HG03108 (cell line): Measurements from ENCODE around the gene HRCT1.
"Not testable (repeated sequence)": the region's sequence is repeated elsewhere in the genome, so short reads cannot be mapped to it uniquely, and the experiment has no call there.

ENCODE experiments used
- ATAC-seq: cut with Tn5 transposase; IDR thresholded peaks from one replicate; pipeline ENCODE4 v1.9.1; 2021; ENCODE audit warnings: moderate library complexity; ENCODE audit not compliant: unreplicated experiment

The HRCT1 gene

DNA sequence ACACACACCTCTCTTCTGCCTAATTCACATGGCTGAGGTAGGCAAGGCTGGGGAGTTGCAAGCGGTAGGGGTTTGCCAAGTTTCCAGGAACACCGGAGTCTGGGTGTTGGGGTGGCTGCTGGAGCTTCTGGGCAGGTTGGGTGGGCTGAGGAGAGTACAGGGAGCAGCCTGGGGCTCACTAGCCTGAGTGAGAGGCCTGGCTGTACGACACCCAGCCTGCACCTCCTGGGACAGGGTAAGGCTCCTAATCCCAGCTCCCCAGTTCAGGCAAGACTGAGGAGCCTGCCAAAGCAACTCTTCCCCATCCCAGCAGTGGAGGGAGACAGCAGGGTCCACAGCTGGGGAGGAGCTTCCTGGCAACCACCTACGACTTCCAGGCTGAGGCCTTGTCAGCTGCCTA is 11.3 kb downstream of the HRCT1 start:
- ATAC-seq = no peak

DNA sequence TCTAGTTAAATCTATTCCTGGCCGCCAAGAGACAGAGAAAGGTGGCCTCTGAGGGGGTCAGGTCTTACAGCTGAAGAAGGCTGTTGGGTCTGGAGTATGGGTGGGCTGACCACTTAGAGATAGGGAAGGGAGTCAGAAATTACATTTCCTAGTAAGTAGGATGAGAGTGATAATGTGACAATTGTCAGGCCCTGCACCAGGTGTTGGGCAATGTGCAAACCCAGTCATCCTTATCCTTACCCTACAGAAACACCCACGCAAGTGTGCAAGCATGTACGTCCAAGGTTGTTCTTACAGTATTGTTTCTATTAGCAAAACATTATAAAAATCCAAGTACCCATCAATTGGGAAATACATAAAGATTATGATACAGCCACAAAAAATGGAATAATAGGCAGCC is 12.8 kb downstream of the HRCT1 start:
- ATAC-seq = no peak

GRCh38 chr9:35919212-35920008 is 13.4 kb downstream of the HRCT1 start:
- no peak for ATAC-seq

GRCh38 chr9:35920051-35920620 is 14.1 kb downstream of the HRCT1 start:
- no peak for ATAC-seq

- ATAC-seq = no peak
Measured at GRCh38 chr9:35923598-35923926, 17.6 kb downstream of the HRCT1 start.

DNA sequence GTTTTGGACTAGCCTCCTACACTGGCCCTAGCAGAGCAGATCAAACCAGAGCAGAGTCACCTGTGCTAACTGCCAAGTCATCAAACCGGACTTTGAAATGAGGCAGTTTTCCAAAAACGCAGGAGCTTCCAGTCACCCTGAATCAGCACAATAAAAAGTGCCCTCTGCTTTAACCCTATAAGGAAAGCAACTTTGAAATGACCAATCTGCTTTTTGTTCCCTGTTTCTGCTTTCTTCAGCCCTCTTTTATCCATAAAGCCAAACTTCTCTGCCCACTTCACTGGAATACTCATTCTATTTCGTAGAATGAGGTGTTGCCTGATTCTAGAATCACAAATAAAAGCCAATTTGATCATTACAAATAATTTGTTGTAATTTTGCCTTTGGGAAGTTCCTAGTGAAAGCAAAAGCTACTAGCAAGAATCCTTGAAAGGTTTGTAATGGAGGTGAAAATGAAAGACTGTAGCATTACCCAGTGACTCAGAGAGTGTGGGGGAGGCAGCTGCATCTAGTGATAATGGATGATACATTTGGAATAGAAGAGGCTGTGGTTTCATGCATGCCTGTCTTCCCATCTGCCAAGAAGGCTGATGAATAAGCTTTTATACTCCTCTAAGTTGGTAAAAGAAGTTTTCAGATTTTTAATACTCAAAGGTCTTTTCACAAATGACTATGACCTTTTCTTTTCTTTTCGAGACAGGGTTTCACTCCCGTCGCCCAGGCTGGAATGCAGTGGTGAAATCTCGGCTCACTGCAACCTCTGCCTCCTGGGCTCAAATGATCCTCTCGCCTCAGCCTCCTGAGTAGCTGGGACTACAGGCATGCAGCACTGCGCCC is 18.1 kb downstream of the HRCT1 start:
- no peak for ATAC-seq

- ATAC-seq = no peak
Measured at GRCh38 chr9:35928591-35929452, 22.8 kb downstream of the HRCT1 start.

DNA sequence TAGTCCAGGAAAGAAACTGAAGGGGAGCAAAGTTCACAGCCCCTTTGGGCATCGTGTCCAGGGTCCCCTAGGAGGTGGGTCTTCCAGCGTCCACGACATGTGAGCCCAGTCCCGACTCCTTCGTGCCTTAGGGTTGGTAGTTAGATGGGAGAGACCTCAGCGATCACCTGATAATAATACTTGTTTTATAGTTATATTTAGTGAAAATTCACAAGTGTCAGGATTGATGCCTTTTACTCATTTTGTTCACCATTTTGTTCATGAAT is 23.4 kb downstream of the HRCT1 start:
- no peak for ATAC-seq

DNA sequence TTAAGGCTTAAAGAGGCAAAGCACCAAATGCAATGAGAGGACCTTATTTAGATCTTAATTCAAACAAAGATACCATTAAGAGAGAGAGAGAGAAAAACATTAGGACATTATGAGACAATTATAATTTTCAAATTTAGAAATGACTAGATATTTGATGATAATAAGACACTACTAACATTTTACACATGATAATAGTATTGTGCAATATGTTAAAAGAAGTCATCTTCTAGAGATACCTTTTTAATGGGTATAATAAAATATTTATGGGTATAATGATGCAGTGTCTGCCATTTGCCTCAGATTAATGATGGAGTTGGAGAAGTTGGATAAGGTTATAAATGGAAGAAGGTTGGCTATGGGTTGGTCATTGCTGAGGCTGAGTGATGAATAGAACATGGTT is 24.5 kb downstream of the HRCT1 start:
- no peak for ATAC-seq

DNA sequence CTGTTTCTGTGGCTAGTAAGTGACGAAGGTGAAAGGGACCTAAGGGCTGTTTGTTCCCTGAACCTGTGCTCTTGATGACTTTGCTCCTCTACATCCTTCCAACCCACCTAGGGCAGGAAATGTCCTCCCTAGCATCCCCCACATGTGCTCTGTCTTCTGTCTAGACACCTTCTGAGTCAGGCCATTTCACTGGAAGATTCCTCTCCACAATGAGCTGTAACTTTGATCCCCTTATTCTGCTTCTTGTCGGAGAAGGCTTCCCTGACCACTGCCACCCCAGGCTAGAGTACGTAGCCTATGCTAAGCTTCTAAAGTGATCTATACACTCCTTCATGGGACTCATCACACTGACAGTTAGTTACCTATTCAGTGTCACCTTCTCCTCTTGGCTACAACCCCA is 25.0 kb downstream of the HRCT1 start:
- ATAC-seq = no peak

DNA sequence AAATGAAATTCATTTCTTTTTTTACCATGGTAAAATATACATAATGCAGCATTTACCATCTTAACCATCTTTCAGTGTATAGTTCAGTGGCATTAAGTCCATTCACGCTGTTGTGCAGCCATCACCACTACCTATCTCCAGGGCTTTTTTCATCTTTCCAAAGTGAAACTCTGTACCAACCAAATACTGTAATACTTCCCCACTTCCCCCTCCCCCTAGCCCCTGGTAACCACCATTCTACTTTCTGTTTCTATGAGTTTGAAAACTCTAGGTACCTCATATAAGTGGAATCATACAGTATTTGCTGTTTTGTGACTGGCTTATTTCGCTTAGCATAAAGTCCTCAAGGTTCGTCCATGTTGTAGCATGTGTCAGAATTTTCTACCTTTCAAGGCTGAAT is 26.7 kb downstream of the HRCT1 start:
- ATAC-seq = no peak

DNA sequence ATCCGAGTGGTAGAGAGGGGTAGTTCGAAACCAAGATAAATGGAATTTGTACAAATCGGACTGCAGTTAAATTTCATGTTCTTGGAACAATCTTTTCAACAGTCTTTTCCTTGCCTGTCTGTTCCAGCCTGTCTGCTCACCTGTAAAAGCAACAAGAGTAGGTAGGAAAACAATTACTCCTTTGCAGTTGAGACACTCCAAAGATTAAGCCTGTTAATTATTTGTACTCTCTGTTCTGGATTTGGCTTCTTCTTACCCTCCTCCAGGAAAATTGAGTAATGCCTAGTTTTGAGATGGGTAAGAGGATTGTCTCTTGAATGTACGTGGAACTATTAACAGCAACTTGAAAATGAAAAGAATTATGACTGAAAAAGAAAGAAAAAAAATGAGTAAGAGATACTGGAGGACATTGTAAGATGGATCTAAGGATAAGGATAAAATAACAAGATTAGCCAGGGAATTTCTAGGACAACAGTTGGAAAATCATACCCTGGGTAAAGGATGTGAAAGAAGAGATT is 27.6 kb downstream of the HRCT1 start:
- ATAC-seq = no peak

GRCh38 chr9:35934069-35934468 is 28.1 kb downstream of the HRCT1 start:
- ATAC-seq = not testable (repeated sequence)

- ATAC-seq = no peak
Measured at GRCh38 chr9:35935261-35935660, 29.3 kb downstream of the HRCT1 start.

GRCh38 chr9:35935755-35936509 is 29.9 kb downstream of the HRCT1 start:
- no peak for ATAC-seq

- ATAC-seq = no peak
Measured at GRCh38 chr9:35937227-35937626, 31.2 kb downstream of the HRCT1 start.

DNA sequence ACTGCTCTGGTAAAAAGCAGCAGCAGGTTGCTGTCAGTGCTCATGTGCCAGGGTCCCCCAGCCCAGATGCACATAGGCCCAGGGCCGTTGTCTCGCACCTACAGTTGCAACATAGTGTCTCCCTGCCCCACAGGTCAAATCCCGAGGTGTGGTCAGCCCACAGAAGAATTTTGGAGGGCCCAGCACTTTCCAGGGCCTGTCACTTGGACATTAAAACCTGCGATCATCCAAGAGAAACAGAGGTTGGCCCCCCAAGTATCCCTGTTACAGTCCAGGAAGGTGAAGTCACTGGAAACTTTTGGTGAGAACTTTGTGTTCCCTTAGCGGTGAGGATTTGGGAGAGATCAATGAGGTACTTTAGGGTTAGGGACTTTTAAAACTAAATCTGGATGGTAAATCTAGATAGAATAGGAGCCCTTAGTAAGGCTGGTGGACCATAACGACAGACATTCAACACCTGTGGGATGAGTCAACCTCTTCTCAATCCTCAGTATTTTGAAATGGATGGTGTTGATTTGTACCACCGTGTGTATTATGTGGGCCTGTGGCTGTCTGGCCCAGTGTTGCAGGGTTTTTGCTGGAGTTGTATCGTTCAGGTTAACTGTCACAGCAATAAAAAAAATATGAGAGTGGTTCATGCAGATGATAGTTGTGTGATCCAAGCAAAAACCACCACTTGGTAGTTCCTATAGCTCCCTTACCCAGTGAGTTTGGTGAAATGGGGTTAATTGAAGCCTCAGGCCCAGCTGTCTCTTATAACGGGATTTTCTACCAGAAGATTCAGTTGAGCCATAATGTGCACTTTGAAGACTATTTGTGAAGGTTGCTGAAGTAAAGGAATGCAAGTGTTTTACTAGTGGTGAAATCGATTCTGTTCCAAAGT is 32.7 kb downstream of the HRCT1 start:
- ATAC-seq = no peak

DNA sequence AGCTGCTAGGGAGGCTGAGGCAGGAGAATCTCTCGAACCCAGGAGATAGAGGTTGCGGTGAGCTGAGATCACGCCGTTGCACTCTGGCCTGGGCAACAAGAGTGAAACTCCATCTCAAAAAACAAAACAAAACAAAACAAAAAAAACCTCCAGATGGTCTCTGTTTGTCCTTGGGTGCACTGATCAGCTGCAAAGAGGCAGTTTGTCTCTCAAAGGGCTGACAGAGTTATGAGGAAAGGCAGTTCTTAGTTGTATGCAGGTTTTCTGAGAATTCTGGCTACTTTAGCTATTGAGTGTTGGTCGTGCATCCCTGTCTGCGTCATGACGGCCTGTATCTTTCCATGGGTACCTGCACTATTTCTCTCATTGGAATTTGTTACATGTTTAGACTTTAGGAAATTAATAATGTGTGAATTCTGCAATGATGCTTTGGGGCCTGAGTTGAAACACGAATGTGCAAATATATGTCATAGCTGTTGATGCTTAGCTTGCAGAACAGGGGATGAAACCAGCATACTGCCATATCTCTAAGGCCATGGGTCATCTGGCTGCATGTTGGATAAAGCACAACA is 33.8 kb downstream of the HRCT1 start:
- ATAC-seq = no peak
